Raji (cell line): ENCODE measurements around the gene ATP5F1D.

Experiments
- POLR2A ChIP-seq: IDR thresholded peaks from 2 replicates; pipeline ENCODE4 v1.6.1; 2011; ENCODE audit warnings: low read depth, low read length, control low read depth; ENCODE audit not compliant: insufficient read depth

Gene ATP5F1D

GRCh38 chr19:1290703-1291651 is 49.4 kb downstream of the ATP5F1D start:
- TF ChIP-seq POLR2A: no peak

GRCh38 chr19:1291761-1292418 is 50.3 kb downstream of the ATP5F1D start:
- TF ChIP-seq POLR2A: no peak

DNA sequence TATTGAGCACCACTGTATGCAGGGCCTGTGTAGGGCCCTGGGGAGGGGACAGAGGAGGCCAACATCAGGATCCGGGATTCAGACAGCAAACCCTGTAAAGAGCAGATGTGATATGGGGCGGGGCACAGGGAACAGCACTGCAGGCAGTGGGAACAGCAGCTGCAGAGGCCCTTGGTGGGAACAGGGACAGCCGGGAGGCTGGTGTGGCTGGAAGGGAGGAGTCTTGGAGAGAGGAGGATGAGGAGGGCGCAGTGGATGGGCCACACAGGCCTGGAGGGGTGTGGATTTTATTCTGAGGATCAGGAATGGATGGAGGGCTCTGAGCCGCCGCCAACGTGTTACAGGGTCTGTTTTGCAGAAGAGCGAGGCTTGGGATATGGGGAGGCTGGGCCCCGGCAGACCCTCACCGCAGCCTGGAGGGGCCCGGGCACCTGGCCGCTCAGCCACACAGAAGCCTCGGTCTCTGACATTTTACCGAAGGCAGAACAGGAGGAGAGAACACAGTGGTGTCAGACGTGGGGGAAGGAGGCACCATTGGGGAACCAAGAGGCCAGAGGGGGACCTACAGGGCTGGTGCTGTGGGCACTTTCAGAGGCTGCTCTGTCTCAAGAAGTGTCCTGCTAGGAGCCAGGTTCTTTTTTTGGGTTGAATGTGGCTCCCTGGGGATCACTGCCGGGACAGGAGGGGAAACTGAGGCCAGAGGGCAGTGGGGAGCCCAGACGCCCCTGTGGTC is 51.0 kb downstream of the ATP5F1D start:
- no peak for TF ChIP-seq POLR2A

DNA sequence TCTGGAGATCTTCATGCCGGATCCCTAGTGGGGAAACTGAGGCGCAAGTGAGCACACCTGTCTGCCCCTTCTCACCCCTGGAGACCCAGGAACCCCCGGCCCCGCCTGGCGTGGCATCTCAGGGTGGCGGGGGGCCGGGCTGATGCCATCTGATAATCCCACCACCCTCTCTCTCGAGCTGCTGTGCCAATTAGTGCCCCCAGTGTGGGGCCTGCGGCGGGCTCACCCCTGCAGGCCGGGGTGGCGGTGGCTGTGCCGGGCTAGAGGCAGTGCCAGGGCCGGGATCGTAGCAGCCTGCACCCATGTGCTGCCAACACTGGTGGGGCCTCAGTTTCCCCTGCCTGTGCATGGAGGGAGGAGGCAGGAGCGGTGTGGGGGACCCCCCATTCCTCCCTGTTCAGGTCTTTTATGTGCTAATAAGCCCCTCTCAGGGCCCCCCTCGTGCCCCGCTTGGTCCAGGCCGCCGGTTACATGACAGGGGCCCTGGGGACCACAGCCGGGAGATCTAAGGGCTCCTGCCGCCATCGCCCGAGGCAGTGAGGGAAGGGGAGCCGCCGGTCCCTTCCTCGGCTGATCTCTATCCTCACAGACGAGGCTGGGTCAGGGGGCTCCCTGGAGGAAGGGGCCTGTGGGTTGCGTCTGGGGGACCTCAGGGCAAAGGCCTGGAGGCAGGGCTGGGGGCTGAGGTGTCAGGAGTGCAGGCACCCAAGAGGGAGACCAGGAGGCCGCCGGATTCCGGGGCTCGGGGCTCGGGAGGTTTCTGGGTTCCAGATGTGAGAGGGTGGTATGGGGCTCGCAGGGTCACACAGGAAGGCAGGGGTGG is 52.4 kb downstream of the ATP5F1D start:
- TF ChIP-seq POLR2A: no peak
